SH-SY5Y (cell line): ENCODE measurements around the gene DNAH9.

Experiments
- GATA2 ChIP-seq: IDR thresholded peaks from 2 replicates; pipeline ENCODE4 v1.6.1; 2011; ENCODE audit warnings: mild to moderate bottlenecking, low read depth, low read length
- GATA3 ChIP-seq: IDR thresholded peaks from 2 replicates; pipeline ENCODE4 v1.6.1; 2011; ENCODE audit warnings: low read depth, mild to moderate bottlenecking, low read length, moderate library complexity

Gene DNAH9

GRCh38 chr17:11997147-11997971 is 399.1 kb downstream of the DNAH9 start, which contains the start of gene ZNF18:
Gene ZNF18, minus strand, starts transcription at chr17:11997475. Its CDS starts 4,646 bp downstream, at chr17:11992829.
- TF ChIP-seq GATA3 (no peak), GATA2 (no peak)

GRCh38 chr17:11997972-11998233 is 399.6 kb downstream of the DNAH9 start:
- TF ChIP-seq GATA3 (no peak), GATA2 (no peak)

DNA sequence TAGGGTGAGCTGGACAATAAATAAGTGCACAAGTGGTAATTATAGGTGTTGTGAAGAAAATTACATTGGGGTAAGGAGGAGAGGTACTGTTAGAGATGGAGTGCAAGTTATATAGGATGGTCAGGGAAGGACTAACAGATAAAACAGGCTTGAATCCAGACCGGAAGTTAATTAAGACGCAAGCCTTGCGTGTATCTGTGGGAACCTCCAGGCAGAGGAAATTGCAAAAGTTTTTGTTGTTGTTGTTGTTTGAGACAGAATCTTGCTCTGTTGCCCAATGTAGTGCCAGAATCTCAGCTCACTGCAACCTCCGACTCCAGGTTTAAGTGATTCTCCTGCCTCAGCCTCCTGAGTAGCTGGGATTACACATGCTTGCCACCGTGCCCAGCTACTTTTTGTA is 401.4 kb downstream of the DNAH9 start:
- TF ChIP-seq GATA2 (no peak), GATA3 (no peak)

DNA sequence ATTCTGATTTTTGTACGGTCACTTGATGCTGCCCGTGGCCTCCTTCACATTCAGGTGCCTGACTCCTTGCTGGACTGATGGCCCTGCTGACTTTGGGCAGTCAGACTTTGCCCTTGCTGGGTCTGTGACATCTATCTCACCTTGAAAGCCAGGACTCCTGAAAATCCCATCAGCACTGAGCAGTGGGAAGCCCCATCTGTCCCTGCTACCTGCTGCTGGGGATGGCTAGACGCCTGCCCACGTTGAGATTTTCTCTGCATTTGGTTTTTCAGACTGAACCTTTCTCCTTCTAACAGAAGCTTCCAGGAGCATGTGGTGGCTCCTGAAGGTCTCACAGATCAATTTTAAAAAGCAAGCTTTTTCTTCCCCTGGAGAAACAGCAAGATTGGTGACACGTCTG is 409.2 kb downstream of the DNAH9 start:
- no peak for TF ChIP-seq GATA3
- TF ChIP-seq GATA2, result no peak
